ENCODE results near the gene SRGAP2C.
"Not testable (repeated sequence)": the region's sequence is repeated elsewhere in the genome, so short reads cannot be mapped to it uniquely, and the experiment has no call there.

The SRGAP2C gene

DNA sequence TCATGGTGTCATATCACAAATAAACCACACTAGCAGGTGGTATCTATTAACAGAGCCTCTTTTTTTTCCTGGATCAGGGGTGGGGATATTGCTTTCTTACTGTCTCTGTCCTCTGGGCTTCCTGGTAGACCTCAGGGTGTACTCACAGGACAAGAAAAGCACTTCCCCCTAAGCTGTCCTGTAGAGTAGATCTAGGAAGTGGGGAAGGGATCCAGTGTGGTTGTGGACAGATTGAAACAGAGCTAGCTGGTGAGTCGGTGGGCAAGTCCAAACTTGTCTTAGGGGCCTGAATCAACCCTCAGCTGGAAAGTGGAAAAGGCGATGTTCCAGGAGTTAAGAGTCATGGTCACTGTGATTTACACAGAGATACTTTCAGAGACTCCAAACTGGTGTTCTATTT, 96.7 kb downstream of the SRGAP2C start:
- DNase-seq, result not testable (repeated sequence)

DNA sequence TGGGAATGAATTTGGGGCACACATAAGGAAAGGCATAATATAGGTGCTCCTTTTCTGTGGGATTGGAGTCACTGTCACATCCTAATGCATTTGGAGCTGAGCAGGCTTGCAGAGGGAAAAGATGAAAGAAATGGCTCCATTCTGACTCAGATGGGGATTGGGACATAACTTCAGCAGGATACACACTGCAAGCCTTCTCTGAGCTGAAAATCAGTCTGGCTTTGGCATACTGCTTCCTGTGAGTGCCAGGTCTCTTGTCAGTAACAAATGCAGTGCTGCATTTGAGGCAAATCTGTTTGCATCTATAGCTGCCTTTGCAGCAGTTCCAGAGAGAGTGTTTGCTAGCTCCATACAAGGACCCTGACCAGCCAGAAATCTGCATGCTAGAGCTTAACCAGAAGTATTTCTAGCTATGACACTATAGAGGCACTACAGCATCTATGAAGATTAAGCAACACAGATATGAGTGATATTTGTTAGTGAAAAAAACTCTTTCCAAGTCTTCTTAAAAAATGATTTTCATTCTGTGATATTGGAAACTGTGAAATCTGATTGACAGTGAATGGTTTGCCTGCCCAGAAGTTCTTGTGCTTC, 98.9 kb downstream of the SRGAP2C start:
- not testable (repeated sequence) for DNase-seq

DNA sequence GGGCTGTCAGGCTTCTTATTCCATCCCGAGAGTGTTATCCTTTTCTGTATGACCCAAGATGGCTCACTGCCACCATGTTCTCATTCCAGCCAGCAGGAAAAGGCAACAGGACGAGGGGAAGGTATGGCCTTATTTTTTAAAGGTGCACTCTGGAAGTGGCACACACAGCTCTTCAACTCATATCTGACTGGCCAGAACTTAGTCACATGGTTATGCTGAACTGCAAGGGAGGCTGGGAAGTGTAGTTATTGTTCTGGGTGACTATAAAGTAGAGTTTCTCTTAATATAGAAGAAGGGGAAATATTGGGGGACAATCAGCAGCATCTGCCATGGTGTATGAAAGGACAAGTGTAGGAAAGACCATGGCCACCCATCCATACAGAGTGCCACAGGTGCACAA, 107.8 kb downstream of the SRGAP2C start:
- not testable (repeated sequence) for DNase-seq

DNA sequence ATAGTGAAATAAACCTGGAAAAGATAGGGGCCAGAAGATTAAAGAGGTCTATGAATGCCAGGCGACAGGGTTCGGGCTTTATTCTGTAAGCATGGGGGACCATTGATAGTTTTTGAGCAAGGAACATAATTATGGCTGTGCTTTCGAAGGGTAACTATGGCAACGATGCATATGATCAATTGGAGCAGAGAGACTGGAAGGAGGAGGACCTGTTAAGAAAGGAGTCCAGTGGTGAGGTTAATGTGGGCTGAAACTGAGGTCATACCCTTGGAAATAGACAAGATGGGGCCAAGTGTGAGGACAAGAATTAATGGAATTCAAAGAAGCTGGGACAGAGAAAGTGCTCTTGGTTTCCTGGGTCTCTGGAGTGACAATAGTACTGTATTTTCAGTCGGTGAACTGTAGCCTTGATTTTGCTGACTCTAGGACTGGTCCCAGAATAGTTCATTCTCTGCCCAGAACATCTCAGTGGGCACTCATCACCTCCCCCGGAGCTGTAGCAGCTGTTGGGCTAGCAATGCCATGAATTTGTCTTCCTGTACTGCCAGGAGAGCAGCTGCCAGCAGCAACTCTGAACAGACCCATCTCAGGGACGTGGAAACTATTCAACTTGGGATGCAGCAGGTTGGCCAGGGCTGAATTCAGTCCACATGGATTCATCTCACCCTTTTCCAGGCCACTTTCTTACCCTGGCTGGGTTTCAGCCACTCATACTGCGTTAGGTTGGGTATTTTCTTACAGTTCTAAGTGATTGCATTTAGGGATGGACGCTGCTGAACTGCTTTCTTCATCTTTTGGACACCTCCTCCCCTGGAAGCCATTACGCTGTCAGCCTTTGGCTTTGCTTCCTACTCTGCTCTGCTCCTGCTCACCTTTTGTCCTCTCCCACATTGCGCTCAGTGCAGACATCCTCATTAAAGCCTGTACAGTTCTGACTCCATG, 108.8 kb downstream of the SRGAP2C start:
- DNase-seq, result not testable (repeated sequence)

DNA sequence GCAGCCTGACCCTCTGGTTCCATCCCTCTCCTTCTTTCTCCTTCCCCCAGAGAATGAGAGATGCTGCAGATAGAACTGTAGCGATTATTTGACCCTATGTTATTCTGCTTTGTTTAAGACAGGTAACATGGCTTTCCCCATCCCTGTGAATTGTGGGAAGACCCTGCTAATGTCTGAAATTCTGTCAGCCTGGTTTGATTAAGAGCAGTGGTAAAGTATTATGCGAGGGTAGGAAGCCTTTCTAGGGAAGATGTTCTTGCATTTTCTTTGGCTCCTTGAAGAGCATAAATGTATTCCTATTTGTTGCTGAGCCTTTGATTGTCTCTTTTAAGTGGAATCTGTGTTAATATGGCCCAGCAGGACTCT, 109.4 kb downstream of the SRGAP2C start:
- not testable (repeated sequence) for DNase-seq

DNA sequence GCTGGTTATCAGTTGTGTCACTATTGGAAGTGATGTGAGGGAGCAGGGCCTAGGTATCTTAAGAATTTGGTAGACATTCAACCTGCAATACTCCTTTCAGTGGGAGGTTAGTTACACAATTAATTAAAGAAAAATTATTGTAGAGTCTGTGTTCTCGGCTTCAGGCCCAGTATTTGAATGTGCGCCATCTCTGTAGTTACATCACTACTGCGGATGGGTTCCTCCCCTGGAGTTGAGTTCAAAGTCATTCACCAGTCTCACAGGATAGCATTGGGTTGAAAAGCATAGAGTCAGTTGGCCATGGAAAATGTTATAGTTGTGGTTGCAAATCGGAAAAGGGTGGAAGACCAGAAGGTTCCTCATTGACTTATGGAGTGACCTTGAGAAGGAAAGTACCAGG, 111.8 kb downstream of the SRGAP2C start:
- DNase-seq, result not testable (repeated sequence)

DNA sequence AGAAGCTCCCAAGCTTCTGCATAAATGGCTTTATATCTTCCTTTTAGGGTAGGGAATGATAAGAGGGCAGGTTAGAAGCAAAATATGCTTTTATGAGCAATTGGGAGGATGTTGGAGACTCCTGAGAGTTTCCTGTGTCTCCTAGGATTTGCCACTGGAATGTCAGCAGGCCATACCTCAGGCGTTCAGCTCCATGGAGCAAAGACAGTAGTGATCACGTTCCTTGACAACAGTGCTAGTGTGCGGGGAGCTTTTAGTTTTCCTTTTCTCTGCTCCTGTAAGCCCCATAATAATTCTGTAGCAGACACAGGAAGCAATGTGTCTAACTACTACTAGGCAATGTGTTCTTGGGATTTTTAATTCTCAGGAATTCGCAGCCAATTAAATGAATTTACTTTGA, 113.8 kb downstream of the SRGAP2C start:
- not testable (repeated sequence) for DNase-seq

DNA sequence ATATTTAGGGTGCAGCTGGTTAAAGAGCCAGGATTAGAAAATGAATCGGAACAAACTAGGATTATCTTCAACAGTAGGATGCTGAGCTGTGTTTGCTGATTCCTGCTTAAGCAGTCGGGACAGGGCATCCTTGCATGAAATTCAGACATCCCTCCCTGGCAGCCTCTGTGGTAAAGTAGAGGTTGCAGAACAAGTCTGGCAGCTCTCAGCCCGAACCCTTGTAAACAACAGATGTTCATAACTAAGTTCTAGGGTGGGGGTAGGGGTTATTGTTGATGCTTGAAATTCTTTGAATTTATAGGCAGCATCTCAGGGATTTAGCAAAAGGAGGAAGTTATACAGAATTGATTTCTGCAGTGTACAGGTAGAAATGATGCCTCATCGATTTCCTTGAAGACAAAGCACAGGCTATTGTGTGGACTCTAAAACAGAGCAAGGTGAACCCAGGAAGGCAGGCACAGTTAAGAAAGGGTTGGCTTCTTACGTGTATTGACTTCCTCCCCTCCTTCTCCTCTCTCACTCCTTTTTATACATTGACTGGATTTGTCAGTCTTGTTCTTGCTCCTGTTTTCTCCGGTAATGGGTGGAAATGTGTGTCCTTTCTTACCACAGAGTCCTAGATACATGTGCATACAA, 114.9 kb downstream of the SRGAP2C start:
- DNase-seq, result not testable (repeated sequence)

DNA sequence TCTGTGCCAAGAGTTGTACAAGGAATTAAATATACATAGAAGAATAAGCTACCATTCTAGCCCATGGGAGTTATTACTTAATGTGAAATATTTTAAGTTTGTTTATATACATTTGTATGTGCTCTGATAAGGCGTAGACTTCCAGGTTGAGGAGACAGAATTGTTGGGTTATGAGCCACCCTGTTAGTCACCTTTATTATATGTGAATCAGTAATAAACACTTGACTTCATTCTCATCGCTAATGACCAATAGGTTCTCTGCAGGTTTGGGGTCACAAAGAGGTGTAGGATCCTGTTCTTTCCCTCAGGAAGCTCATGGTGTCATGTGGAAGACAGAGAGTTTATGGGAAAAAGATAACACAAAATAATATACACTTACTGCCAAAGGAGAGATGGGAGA, 117.1 kb downstream of the SRGAP2C start:
- DNase-seq, result not testable (repeated sequence)

DNA sequence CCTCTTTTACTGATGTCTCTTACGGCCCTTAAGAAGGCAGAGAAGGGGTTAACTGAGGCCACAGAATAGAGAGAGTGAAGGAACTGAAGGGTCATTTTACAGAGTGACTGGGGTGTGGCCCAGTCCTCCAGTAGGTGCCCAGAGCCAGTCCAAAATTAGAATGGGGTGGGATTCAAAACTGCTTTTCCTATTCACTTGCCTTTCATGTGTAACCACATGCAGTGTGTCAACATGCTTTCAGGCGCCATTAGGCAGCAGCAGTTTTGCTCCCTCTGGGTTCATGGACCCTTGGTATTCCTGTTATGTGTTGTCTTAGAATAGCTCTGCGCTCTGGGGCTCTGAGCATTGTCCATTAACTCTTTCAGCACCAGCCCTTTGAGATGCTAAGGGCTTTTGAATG, 123.0 kb downstream of the SRGAP2C start:
- not testable (repeated sequence) for DNase-seq

DNA sequence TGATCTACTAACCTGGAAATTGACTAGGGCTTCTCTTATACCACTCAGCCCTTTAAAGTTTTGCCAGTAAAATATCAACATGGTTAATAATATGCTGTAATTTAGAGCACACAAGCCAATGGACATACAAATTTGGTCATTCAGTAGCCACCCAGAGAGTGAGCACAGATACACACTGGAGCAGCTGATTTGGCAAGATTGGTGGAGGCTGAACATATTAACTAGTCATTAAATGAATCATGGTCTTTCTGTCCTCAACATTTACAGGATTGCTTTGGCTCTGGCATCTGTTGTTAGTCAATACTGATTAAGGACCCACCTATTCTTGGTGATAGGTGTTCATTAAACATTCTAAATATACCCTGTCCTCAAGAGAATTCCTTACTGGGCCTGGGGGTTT, 130.7 kb downstream of the SRGAP2C start:
- not testable (repeated sequence) for DNase-seq

DNA sequence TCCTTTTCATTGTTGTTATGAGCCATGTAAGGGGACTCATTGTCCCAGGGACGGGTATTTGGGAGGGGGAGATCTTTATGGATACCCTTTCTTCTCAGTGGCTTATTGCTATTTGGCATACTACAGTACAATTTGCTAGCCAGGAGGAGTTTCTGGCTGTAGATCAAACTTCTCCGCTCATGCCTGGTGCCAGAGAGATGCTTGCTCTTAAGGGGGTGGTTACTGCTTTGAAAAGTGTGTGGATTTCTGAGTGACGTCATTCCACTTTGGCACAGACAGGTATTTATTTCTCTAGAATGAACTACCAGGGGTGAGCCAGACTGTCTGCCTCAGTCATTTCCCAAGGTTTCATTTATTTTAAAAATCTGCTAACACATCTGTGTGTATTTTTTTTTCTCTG, 131.3 kb downstream of the SRGAP2C start:
- DNase-seq, result not testable (repeated sequence)

DNA sequence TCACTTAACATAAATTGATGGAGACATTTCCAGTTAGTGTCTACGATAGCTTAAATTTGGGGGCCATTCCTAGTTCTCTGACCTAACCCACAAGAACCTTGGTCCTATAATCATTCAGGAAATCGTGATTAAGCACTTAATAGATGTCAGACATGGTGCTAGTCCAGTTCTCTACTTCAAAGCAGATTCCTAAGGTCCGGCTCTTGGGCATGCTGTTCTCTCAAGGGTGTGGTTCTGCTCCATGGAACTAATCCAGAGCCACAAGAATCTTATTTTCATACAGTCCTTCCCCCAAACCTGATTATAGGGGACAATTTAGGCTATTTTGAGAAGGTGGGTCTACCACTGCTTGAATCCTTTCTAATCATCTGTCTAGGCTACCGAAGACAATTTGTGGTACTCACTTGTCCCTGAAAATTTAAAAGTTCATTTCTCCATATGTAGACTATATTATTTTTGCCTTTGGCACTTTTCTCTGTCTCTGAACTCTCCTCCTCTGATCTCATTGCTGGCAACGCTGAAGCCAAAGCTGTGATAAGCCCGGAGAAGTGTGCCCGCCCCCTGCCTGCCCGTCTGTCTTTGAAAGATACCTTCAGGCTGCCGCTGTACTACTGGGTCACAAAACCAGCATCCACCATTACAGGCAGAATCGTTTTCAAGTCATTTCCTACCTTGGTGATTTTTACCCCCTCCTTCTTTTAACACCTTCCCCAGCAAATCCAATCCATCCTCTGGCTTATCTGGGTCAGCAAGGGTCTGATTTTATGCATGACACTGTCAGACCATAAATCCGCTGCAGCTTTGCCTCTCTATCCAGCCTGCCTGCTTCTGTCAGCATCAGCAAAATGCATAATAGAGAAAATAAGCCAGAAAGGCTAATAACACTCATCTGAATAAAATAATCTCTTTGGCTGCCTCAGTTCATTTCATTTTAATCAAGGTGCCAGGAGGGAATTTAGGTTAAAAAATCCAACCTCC, 133.0 kb downstream of the SRGAP2C start:
- DNase-seq, result peak; percentile 13

DNA sequence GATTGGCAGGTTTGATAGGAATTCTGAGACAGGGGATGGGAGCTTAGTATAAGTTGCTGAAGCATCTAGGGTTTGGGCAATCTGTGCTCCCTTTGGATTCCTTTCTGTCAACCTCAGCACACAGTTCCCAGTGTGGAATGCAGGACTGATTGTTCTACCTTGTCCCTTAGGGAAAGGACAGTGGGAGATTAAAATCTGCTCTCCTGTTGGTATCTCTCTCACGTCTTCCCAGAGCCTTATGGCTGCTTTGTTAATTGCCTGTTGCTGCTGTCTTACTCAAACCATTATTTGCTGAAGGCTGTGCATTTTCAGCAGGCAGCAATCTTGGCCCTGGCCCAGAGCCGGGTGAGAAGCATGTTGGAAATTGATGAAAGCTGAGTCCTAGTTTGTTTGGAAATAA, 133.9 kb downstream of the SRGAP2C start:
- not testable (repeated sequence) for DNase-seq

DNA sequence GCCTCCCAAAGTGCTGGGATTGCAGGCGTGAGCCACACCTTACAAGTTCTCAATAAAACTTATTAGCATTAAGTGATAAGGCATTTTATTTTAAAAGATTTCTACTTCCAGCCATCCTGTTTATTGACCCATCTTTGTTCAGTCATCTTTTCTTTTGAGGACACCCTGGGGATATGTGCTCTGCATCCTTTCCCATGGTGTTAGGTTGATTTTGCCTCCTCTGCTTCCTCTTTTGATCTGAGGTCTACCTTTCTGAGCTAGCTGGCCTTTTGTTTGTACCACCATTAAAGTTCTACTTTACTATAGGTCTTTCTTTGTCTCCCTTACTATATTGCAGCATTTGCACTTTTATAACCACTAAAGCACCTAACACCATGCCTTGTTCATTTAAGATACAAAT, 136.9 kb downstream of the SRGAP2C start:
- not testable (repeated sequence) for DNase-seq

DNA sequence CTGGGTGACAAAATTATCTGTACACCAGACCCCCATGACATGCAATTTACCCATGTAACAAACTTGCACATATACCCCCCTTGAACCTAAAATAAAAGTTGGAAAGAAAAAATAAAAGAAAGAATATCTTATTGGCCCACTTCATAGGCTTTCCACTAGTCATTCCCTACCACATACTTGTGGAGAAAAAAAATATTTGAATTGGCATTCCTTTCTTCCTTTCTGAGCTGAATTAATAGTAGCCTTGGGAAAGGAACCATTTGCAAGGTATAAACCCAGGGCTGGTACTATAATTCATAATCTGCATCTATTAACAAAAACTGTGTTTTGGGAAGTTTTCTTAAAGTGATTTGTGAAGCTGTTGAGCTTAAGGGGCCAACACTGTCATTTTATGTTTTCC, 140.0 kb downstream of the SRGAP2C start:
- DNase-seq, result not testable (repeated sequence)

DNA sequence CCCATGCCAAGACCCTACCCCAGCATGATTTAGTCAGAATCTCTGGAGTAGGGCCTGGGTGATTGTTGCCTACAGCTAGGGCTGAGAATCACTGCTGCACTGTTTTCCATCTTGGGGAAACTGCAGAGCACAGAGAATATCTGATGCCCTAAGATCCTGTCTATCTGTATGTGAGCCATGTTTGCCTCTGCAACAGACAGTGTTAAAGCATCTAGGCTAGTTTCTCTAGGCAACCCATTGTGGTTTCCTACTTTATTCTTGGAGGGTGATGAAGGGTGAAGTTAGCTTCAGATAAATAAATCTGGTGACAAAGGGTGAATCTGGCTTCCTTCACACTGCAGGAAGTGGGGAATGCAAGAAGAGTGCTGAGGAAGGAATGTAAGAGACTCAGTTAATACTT, 147.4 kb downstream of the SRGAP2C start:
- DNase-seq, result not testable (repeated sequence)

DNA sequence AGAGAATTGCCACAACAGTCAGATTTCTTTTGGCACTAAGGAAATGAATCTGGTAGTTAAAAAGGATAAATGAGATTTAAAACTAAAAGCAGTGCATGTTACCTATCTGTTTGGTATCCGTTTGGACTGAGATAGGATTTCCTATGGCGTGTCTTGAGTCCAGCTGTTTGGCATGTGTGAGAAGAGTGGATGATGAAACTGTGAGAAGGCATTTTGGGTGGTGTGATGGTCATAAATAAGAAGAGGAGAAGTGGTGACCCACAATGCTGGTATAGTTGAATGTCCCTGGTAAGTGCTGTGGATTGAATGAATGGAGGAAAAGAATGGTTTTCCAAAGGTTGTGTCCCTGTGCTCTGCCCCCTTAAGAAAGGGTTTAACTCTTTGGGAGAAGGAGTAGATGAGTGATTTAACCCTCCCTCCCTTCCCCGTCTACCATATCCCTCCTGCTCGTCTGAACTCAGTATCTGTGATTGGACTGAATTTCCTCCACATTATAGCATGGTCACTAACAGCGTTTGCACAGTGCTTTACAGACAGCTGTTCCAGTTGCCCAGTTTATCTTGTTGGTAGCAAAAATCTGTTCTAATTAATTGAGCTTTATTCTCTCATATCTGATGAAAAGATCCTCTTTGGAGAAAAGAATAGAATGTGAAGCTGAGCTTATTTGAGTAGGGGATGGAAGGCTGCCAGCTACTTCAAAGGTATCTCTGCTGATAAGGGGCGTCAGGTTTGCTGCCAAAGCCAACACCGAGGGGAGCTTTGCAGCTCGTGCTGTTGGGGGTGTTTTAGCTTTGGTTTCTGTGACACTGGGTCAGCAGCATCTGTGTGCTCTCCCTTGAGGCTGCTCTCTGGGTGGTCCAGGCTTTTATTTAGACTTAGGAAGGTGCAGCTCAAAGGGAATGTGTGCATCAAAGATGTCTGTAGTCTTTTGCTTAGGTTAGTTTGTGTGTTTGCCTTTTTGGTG, 148.1 kb downstream of the SRGAP2C start:
- DNase-seq, result not testable (repeated sequence)

DNA sequence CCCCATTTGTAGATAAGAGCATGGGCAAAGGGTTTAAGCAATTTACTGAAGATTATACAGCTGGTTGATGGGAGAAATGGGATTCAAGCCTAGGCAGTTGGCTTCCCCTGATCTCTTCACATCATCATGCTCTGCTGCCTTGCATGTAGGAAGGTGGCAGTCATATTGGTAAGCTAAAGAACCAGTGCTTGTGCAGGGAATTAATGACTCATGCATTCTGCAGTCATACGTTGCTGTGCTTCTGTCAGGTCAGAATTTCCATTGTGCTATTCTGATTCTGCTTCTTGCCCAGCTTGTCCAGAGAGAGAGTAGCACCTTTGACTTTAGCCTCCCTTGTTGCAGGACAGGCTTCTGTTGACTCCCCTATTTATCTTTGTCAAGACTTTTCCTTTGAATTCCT, 153.2 kb downstream of the SRGAP2C start:
- not testable (repeated sequence) for DNase-seq

DNA sequence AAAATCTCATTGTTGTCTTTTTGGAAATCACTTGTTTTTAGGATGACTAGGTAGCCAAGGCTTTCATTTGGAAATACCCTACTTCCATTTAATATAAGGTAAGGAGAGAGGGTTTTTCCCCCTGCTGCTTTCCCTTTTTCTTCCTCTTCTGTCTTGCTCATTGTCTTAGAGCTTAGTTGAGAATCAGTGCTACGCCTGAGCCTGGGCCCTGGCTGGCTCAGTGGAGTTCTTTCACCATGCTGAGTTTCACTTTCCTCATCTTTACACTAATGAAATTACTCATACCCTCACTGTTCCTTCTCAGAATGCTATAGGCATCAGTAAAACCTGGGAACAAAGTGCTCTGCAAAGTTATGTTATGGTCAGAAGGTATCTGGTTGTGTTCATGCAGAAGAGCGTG, 154.8 kb downstream of the SRGAP2C start:
- DNase-seq, result not testable (repeated sequence)

DNA sequence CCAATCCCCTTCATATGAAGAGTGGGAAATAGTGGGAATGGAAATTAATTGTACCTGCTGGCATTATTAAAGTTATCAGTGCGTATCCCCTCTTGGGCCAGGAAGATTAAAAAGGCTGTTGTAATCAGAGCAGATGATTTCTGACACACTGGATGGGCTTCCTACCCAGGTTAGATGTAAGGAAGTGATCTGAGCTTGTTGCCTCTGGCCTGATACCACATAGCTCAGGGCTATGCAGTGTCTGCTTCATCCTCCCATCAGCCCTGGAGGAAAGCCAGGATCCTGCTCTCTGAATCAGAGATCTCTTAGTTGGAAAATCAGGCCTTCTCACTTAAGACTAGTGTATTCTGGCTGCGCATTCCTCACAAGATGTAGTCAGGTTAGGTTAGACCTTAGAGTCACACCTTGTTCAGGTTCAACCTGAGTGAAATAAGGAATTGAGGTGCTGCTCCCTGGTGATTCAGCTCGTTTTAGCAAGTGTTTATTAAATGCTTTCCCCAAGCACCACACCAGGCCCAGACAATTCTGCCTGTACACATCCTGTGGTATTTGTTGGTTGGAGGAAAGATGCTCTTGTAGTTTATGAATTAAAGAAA, 158.6 kb downstream of the SRGAP2C start:
- not testable (repeated sequence) for DNase-seq
